Measurements from ENCODE around the gene MXD3.
"Not testable (repeated sequence)": the region's sequence is repeated elsewhere in the genome, so short reads cannot be mapped to it uniquely, and the experiment has no call there.

MXD3 gene

GRCh38 chr5:177260961-177261360 is 50.7 kb downstream of the MXD3 start:
- DNase-seq = no peak

- not testable (repeated sequence) for DNase-seq
Observed at GRCh38 chr5:177258711-177259110, 53.0 kb downstream of the MXD3 start.

Measured in NCI-H1105 treated with DMSO at 0.1 percent for 48 hours (cell line).